Endodermal cell (in vitro differentiated cells): Measurements from ENCODE around the gene PKNOX1. TPM values are rescaled to one million over a fixed set of nuclear protein-coding genes. Genes with fewer than 3 reads are reported as not detected.
"Not testable (repeated sequence)": the region's sequence is repeated elsewhere in the genome, so short reads cannot be mapped to it uniquely, and the experiment has no call there.

Source experiments
- DNase-seq: peaks from one replicate; pipeline ENCODE4 v3.0.0-alpha.2; 2017
- H3K27ac ChIP-seq: 2 replicates; pipeline ENCODE4 v1.5.1; 2013; ENCODE audit warnings: mild to moderate bottlenecking, low read depth, low read length, moderate library complexity
- H3K27me3 ChIP-seq: 2 replicates; pipeline ENCODE4 v1.6.1; 2013; ENCODE audit warnings: mild to moderate bottlenecking, low read length, moderate library complexity; ENCODE audit not compliant: insufficient read depth, control insufficient read depth, poor library complexity, severe bottlenecking
- H3K36me3 ChIP-seq: 2 replicates; pipeline ENCODE4 v1.7.0; 2013; ENCODE audit warnings: mild to moderate bottlenecking, low read length, moderate library complexity; ENCODE audit not compliant: control insufficient read depth, insufficient read depth
- H3K4me1 ChIP-seq: one replicate; pipeline ENCODE4 v1.7.0; 2013; ENCODE audit warnings: low read length; ENCODE audit not compliant: control insufficient read depth, insufficient read depth
- H3K4me3 ChIP-seq: 2 replicates; pipeline ENCODE4 v1.5.1; 2013; ENCODE audit warnings: mild to moderate bottlenecking, low read length, moderate library complexity
- H3K9ac ChIP-seq: 2 replicates; pipeline ENCODE4 v1.6.1; 2013; ENCODE audit warnings: mild to moderate bottlenecking, low read length, moderate library complexity; ENCODE audit not compliant: poor library complexity, severe bottlenecking; ENCODE audit errors: extremely low read depth
- H3K9me3 ChIP-seq: 2 replicates; pipeline ENCODE4 v1.6.1; 2013; ENCODE audit warnings: mild to moderate bottlenecking, low read length, moderate library complexity; ENCODE audit not compliant: control insufficient read depth
- H3K27ac Mint-ChIP-seq: 2 replicates; pipeline ENCODE4 v1.8.0; 2020; ENCODE audit warnings: mixed read lengths
- H3K27me3 Mint-ChIP-seq: 2 replicates; pipeline ENCODE4 v1.8.0; 2021; ENCODE audit warnings: mild to moderate bottlenecking, mixed read lengths; ENCODE audit not compliant: insufficient read depth
- H3K36me3 Mint-ChIP-seq: 2 replicates; pipeline ENCODE4 v1.8.0; 2020; ENCODE audit warnings: low read depth, mixed read lengths
- H3K4me1 Mint-ChIP-seq: 2 replicates; pipeline ENCODE4 v1.8.0; 2020; ENCODE audit warnings: mixed read lengths
- H3K4me3 Mint-ChIP-seq: 2 replicates; pipeline ENCODE4 v1.8.0; 2020; ENCODE audit warnings: mild to moderate bottlenecking, moderate library complexity, mixed read lengths
- H3K9me3 Mint-ChIP-seq: 2 replicates; pipeline ENCODE4 v1.8.0; 2020; ENCODE audit warnings: mild to moderate bottlenecking, mixed read lengths
- WGBS, 2 experiments: methylation state at CpG; one replicate each; pipeline versions ENCODE4 v1.1.5 to v1.1.7; 2013; ENCODE audit warnings: missing lambda C conversion rate in 2 of 2, mixed read lengths in 1 of 2; ENCODE audit not compliant: insufficient coverage in 1 of 2, insufficient read length in 1 of 2; 5-methylcytosine and 5-hydroxymethylcytosine counted together
- microRNA-seq: library from miRNA; unstranded; fragments of <30 nt; microRNA quantifications from one replicate; pipeline ENCODE4 v1.2.0, GENCODE V29; 2020; ENCODE audit warnings: borderline microRNAs expressed
- total RNA-seq, 2 donors: library from RNA; stranded (reverse); fragmentation: NEBNext Ultra II Directional in 1 of 2; extraction: Animal tissue kit (Norgen Biotek cat#: 25700) in 1 of 2; gene quantifications; 2 replicates in 1 of 2; 3 replicates in 1 of 2; pipeline ENCODE4 v1.2.1, GENCODE V29; 2021

The PKNOX1 gene
- total RNA-seq, 2 donors from 2014 or later = 25.9 to 29.9 TPM

- no CpG with 5 or more reads among the region's 84 CpGs for WGBS, 2 experiments
- H3K9me3 Mint-ChIP-seq, H3K27me3 Mint-ChIP-seq: not testable (repeated sequence)
Measured at GRCh38 chr21:43075170-43076022, 101.0 kb downstream of the PKNOX1 start, which contains the start of gene CBS. CBS (minus strand) TSS chr21:43075835; CDS start chr21:43072193, 3,642 bp downstream.

DNA sequence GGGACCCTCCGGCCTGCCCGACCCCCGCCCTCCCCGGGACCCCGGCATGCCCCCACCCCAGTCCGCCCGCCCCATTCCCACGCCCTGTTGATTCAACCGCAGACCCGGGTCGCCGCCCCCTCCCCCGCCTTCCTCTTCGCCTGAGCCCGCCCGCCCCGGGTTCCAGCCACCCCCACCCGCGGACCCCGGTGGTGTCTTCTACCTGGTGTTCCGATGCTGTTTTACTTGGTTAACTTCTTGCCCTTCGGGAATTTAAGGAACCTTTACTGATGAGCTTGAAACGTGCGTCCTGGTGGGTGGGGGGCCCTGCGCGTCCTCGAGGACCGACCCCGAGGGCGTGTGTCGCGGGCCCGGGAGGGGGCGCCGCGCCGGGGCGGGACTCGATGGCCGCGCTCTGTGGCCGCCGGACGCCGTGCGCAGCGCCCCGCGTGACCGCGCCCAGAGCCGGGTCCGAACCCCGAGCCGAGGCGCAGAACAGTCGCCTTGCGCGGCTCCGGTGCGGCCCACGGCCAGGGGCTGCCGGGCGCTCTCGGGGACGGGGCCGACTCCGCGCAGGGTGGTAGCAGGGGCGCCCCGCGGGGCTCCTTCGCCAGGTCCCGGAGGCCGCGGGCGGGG is 101.8 kb downstream of the PKNOX1 start:
- WGBS, 2 experiments = no CpG with 5 or more reads among the region's 77 CpGs
- H3K27ac ChIP-seq, H3K27ac Mint-ChIP-seq, H3K4me1 ChIP-seq, H3K4me1 Mint-ChIP-seq, H3K27me3 ChIP-seq, H3K36me3 ChIP-seq, H3K9me3 ChIP-seq, H3K27me3 Mint-ChIP-seq, H3K36me3 Mint-ChIP-seq, H3K4me3 Mint-ChIP-seq, H3K4me3 ChIP-seq, DNase-seq, H3K9me3 Mint-ChIP-seq, H3K9ac ChIP-seq: not testable (repeated sequence)

More at GRCh38 chr21:43075170-43076022, 101.0 kb downstream of the PKNOX1 start, which contains the start of gene CBS:
- H3K36me3 ChIP-seq, H3K4me3 Mint-ChIP-seq, H3K27me3 ChIP-seq, H3K9ac ChIP-seq, DNase-seq, H3K27ac ChIP-seq, H3K9me3 ChIP-seq, H3K4me3 ChIP-seq, H3K36me3 Mint-ChIP-seq, H3K4me1 Mint-ChIP-seq, H3K4me1 ChIP-seq, H3K27ac Mint-ChIP-seq: not testable (repeated sequence)

- DNase-seq, H3K9me3 Mint-ChIP-seq, H3K4me1 ChIP-seq, H3K36me3 Mint-ChIP-seq, H3K9me3 ChIP-seq, H3K4me3 ChIP-seq, H3K27ac ChIP-seq, H3K27me3 Mint-ChIP-seq, H3K4me1 Mint-ChIP-seq, H3K4me3 Mint-ChIP-seq, H3K27me3 ChIP-seq, H3K27ac Mint-ChIP-seq, H3K9ac ChIP-seq, H3K36me3 ChIP-seq: not testable (repeated sequence)
- WGBS, 2 experiments = no CpG with 5 or more reads among the region's 28 CpGs
Measured at GRCh38 chr21:43076643-43077042, 102.3 kb downstream of the PKNOX1 start.

DNA sequence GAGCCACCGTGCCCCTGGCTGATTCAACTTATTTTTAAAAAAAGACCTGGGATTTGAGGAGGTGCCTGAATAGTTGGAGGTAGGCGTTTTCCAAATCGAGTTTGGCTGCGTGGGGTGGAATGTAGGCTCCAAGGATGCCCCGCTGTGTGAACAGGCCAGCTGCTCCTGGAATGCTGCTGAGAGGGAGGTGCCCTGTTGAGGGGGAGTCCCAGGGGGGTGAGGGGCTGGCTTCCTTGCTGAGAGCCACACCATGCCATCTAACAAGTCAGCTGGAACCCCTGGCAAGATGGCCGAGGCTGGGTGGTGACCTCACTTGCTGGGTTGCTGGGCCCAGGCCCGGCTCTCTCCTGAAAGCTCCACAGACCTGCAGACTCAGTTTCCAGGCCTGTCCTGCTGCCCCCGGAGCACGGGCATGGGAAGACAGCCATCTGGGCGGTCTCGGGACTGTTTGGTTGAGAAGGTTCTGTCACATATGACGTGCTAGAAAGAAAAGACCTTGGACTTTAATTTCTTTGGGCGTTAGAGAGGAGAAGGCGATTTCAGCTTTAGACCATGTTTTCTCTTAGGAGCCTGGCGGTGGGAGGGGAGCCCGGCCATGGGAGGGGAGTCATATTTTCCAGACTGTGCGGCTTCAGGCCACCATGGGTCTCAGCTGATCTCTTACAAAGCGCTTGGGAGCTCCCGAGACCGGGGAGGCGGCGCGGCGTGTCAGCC is 108.4 kb downstream of the PKNOX1 start:
- not testable (repeated sequence) for H3K9ac ChIP-seq, H3K4me1 ChIP-seq, H3K4me1 Mint-ChIP-seq, H3K9me3 ChIP-seq, H3K36me3 ChIP-seq, H3K4me3 Mint-ChIP-seq, H3K36me3 Mint-ChIP-seq, H3K27ac Mint-ChIP-seq, H3K9me3 Mint-ChIP-seq, DNase-seq, H3K27me3 Mint-ChIP-seq, H3K27ac ChIP-seq, H3K4me3 ChIP-seq, H3K27me3 ChIP-seq
- WGBS, 2 experiments = no CpG with 5 or more reads among the region's 24 CpGs

Small RNAs within 50 kb of the gene (microRNA-seq; reads per million reads assigned to microRNA genes)
- not detected for gene MIR5692B

Other genes with a start within 250 kb of the PKNOX1 start
- gene WDR4, start 95.0 kb upstream of the PKNOX1 start, total RNA-seq = 10 to 100 TPM; 26.7 to 33.5 TPM
- 10 to 100 TPM; 25.8 to 27.2 TPM for gene NDUFV3, start 81.3 kb upstream of the PKNOX1 start, total RNA-seq
- 100 to 1,000 TPM in 1 of 2 donors, 10 to 100 TPM in 1; 34.0 to 186 TPM for gene ERVH48-1, start 48.9 kb upstream of the PKNOX1 start, total RNA-seq
- 100 to 1,000 TPM; 272 to 303 TPM for gene CBS, start 101.3 kb downstream of the PKNOX1 start, total RNA-seq
- gene U2AF1, start 133.0 kb downstream of the PKNOX1 start, total RNA-seq = 100 to 1,000 TPM in 1 of 2 donors, 10 to 100 TPM in 1; 61.8 to 135 TPM
- gene CRYAA, start 194.4 kb downstream of the PKNOX1 start, total RNA-seq = not detected